ENCODE measurements around the gene TEX54.

DNA sequence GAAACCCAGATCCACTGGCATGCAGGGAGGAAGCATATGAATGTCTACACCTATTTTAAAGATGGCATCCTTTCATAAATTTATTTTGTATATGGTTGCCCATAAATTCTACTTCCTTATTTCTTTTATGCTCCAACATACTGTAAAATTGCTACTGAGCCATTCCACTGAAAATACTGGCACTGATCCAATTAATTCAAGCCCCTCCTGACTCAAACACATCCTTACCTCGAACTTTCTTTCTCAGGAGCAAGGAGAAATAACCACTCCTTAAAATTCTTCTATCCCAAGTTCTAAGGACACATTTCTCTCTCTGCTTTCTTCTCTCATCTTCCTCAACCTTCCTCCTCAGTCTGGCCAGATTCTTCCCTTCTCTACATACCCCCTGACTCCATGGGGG, 21.9 kb downstream of the TEX54 start:
- no peak for TF ChIP-seq POLR2A (IDR thresholded peaks at IDR 0.05; ENCODE audit: low read length)
- TF ChIP-seq, protein P1, sequence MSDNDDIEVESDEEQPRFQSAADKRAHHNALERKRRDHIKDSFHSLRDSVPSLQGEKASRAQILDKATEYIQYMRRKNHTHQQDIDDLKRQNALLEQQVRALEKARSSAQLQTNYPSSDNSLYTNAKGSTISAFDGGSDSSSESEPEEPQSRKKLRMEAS (IDR thresholded peaks at IDR 0.05) = no peak
- TF ChIP-seq, protein P2, sequence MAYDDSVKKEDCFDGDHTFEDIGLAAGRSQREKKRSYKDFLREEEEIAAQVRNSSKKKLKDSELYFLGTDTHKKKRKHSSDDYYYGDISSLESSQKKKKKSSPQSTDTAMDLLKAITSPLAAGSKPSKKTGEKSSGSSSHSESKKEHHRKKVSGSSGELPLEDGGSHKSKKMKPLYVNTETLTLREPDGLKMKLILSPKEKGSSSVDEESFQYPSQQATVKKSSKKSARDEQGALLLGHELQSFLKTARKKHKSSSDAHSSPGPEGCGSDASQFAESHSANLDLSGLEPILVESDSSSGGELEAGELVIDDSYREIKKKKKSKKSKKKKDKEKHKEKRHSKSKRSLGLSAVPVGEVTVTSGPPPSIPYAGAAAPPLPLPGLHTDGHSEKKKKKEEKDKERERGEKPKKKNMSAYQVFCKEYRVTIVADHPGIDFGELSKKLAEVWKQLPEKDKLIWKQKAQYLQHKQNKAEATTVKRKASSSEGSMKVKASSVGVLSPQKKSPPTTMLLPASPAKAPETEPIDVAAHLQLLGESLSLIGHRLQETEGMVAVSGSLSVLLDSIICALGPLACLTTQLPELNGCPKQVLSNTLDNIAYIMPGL (CRISPR knock-in tag; IDR thresholded peaks at IDR 0.05; ENCODE audit: borderline replicate concordance) = no peak
- no peak for TF ChIP-seq CEBPB (IDR thresholded peaks at IDR 0.05)
- no peak for TF ChIP-seq RAD21 (conservative IDR thresholded peaks at IDR 0.05 in 1 of 2, IDR thresholded peaks at IDR 0.05 in 1 of 2)
- no peak for TF ChIP-seq ESRRA (IDR thresholded peaks at IDR 0.05; ENCODE audit: borderline replicate concordance, low read length)
- TF ChIP-seq, protein P3, sequence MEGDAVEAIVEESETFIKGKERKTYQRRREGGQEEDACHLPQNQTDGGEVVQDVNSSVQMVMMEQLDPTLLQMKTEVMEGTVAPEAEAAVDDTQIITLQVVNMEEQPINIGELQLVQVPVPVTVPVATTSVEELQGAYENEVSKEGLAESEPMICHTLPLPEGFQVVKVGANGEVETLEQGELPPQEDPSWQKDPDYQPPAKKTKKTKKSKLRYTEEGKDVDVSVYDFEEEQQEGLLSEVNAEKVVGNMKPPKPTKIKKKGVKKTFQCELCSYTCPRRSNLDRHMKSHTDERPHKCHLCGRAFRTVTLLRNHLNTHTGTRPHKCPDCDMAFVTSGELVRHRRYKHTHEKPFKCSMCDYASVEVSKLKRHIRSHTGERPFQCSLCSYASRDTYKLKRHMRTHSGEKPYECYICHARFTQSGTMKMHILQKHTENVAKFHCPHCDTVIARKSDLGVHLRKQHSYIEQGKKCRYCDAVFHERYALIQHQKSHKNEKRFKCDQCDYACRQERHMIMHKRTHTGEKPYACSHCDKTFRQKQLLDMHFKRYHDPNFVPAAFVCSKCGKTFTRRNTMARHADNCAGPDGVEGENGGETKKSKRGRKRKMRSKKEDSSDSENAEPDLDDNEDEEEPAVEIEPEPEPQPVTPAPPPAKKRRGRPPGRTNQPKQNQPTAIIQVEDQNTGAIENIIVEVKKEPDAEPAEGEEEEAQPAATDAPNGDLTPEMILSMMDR (IDR thresholded peaks at IDR 0.05) = no peak
